Lung (tissue), 12 donors: Measurements from ENCODE around the gene TM7SF2. TPM values are rescaled to one million over a fixed set of nuclear protein-coding genes. Genes with fewer than 3 reads are reported as not detected.

Experiments
- ATAC-seq: fragments of 200-7000 bp; cut with Tn5 transposase; one replicate; pipeline ENCODE4 v1.9.1; 2020; ENCODE audit warnings: moderate number of reproducible peaks; ENCODE audit not compliant: insufficient read depth, low FRiP score
- DNase-seq, 3 donors: peaks; one replicate each; pipeline ENCODE4 v3.0.0-alpha.2; 2013 to 2017
- H3K27ac ChIP-seq, 2 donors: one replicate each; pipeline ENCODE4 v1.5.1; 2013; ENCODE audit warnings: mild to moderate bottlenecking in 2 of 2, moderate library complexity in 2 of 2, control low read depth in 1 of 2, inconsistent platforms in 1 of 2, low read depth in 1 of 2, low read length in 1 of 2
- H3K27me3 ChIP-seq, 3 donors: one replicate each; pipeline ENCODE4 v1.5.1; 2013; ENCODE audit warnings: low read length in 2 of 3; ENCODE audit not compliant: control insufficient read depth in 3 of 3, insufficient read depth in 3 of 3
- H3K36me3 ChIP-seq, 4 donors: one replicate each; pipeline ENCODE4 v1.5.1; 2013; ENCODE audit warnings: low read length in 4 of 4, mild to moderate bottlenecking in 1 of 4, moderate library complexity in 1 of 4; ENCODE audit not compliant: control insufficient read depth in 4 of 4, insufficient read depth in 4 of 4
- H3K4me1 ChIP-seq, 5 donors: one replicate each; pipeline ENCODE4 v1.5.1; 2013; ENCODE audit warnings: low read length in 5 of 5, mild to moderate bottlenecking in 2 of 5, moderate library complexity in 1 of 5; ENCODE audit not compliant: control insufficient read depth in 5 of 5, insufficient read depth in 5 of 5
- H3K4me3 ChIP-seq: one replicate; pipeline ENCODE4 v1.5.1; 2013; ENCODE audit warnings: mild to moderate bottlenecking, control low read depth, moderate library complexity
- H3K9ac ChIP-seq, 2 donors: one replicate each; pipeline ENCODE4 v1.5.1; 2013; ENCODE audit warnings: low read length in 2 of 2, control low read depth in 1 of 2; ENCODE audit not compliant: insufficient read depth in 1 of 2
- H3K9me3 ChIP-seq, 4 donors: one replicate each; pipeline ENCODE4 v1.5.1; 2013; ENCODE audit warnings: low read length in 3 of 4, mild to moderate bottlenecking in 1 of 4, moderate library complexity in 1 of 4; ENCODE audit not compliant: control insufficient read depth in 4 of 4, insufficient read depth in 3 of 4
- WGBS, 2 donors: extraction: QIAGEN DNeasy Blood & Tissue Kit; methylation state at CpG; one replicate each; pipeline ENCODE4 v1.1.7; 2013; 5-methylcytosine and 5-hydroxymethylcytosine counted together
- polyA plus RNA-seq, 2 donors: library from polyadenylated mRNA; stranded (reverse); fragments of 200-250 nt; gene quantifications; one replicate each; pipeline ENCODE4 v1.2.1, GENCODE V29; 2013
- total RNA-seq, 2 donors: library from RNA; depleted of rRNA in 1 of 2; stranded (reverse); fragments of >200 nt in 1 of 2; gene quantifications; one replicate each; pipeline ENCODE4 v1.2.1, GENCODE V29; 2014 to 2021
- TF ChIP-seq, protein P1 (sequence below): IDR thresholded peaks from 2 replicates; pipeline ENCODE4 v1.5.1; 2012; ENCODE audit warnings: mild to moderate bottlenecking; ENCODE audit errors: control extremely low read depth, extremely low read depth
- donor health status: control.
- donor health status: control.
- donor health status: Bipolar disorder and iron deficiency.
- donor health status: healthy.
- donor health status: DM: yes; HTN: yes; CAD: no.

The TM7SF2 gene
- total and polyA plus RNA-seq, 4 donors: 30.3 to 82.7 (median 54.7) TPM

DNA sequence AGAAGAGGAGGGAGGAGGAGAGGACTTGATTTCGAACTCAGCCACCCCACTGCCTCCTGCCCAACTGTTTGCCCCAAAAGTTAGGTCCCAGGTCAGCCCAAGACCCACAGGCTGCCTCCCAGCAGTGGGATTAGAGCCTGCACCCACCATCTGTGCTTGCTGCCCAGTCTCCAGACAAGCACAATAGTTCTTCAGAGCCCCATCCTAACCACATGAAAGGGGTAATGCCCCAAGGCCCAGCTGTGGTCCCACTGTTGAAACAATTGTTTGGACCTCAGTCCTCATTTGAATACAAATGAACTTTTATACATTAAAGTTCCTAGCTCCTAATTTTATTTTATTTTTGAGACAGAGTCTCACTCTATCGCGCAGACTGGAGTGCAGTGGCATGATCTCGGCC, 21.0 kb upstream of the TM7SF2 start:
- DNase-seq (no peak), ATAC-seq (no peak)
- WGBS, 2 donors: 97 to 98% methylated on average over 4 of the region's 4 CpGs
- no peak overlapping the region for H3K4me3 ChIP-seq
- TF ChIP-seq, protein P1, sequence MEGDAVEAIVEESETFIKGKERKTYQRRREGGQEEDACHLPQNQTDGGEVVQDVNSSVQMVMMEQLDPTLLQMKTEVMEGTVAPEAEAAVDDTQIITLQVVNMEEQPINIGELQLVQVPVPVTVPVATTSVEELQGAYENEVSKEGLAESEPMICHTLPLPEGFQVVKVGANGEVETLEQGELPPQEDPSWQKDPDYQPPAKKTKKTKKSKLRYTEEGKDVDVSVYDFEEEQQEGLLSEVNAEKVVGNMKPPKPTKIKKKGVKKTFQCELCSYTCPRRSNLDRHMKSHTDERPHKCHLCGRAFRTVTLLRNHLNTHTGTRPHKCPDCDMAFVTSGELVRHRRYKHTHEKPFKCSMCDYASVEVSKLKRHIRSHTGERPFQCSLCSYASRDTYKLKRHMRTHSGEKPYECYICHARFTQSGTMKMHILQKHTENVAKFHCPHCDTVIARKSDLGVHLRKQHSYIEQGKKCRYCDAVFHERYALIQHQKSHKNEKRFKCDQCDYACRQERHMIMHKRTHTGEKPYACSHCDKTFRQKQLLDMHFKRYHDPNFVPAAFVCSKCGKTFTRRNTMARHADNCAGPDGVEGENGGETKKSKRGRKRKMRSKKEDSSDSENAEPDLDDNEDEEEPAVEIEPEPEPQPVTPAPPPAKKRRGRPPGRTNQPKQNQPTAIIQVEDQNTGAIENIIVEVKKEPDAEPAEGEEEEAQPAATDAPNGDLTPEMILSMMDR: no peak
- H3K27ac ChIP-seq: no peak overlapping the region
- H3K9me3 ChIP-seq: no peaks in the 10 kb centered on the region
- peaks cover 4 to 38% (median 15%) of the 10 kb centered on the region in 4 donors for H3K36me3 ChIP-seq
- H3K27me3 ChIP-seq: no peaks in the 10 kb centered on the region
- peaks cover 0 to 2% (median 0%) of the 10 kb centered on the region in 5 donors for H3K4me1 ChIP-seq
- H3K9ac ChIP-seq: no peak overlapping the region

DNA sequence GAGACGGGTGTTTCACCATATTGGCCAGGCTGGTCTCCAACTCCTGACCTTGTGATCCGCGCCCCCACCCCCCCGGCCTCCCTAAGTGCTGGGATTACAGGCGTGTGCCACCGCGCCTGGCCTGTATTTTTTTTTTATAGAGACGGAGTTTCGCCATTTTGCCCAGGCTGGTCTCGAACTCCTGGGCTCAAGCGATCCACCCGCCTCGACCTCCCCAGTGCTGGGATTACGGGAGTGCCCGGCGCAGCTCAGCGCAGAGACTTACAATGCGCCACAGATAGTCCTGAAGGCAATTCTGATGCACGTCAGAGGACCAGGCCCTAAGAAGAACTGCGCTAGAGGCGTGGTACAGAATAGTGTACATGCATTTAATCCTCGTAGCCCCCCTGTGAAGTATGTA, 16.2 kb upstream of the TM7SF2 start:
- ATAC-seq (no peak), DNase-seq (no peak)
- Histone ChIP-seq H3K27me3 (no peaks in the 10 kb centered on the region), H3K9ac (no peak overlapping the region), H3K9me3 (no peaks in the 10 kb centered on the region), H3K4me1 (peaks cover 0 to 10% (median 6%) of the 10 kb centered on the region in 5 donors), H3K4me3 (no peak overlapping the region), H3K36me3 (peaks cover 0 to 3% (median under 1%) of the 10 kb centered on the region in 4 donors), H3K27ac (no peak overlapping the region)
- TF ChIP-seq, protein P1: no peak
- WGBS, 2 donors: 80 to 85% methylated on average over 22 of the region's 22 CpGs

DNA sequence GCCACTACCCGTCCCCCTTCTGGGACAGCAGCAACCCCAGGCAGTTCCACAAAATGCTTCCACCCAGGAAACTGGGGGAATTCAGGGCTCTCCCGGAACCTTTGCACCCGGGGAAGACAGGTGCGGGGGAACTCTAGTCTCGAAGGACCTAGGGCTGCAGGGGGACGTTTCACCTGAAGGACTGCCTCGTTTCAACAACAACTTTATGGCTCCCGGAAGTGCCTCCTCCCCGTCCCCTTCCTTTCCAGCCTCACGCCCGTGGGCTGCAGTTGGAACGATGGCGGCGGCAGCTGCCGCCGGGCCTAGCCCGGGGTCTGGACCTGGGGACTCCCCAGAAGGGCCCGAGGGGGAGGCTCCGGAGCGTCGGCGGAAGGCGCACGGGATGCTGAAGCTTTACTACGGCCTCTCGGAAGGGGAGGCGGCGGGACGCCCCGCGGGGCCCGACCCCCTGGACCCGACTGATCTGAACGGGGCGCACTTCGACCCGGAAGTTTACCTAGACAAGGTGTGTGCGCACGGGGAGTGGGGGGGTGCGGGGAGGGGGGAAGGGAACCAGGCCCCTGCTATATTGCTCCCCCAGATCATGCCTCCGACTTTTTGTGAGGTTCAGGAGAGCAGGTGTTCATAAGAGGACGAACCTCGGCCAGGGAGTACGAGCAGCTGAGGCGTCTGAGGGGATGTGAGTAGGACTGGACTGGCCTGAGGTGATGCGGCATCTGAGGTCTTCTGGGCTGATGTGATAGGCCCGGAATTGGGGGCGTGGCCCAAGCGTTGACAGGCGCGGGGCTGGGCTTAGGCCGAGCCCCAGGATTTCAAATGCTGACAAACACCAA, 15.5 kb upstream of the TM7SF2 start, which contains the start of gene VPS51:
Gene VPS51, plus strand, starts transcription at position 241 of the 833 bp plus-strand sequence. Its CDS starts 37 bp downstream, at position 278.
- no peaks in the 10 kb centered on the region for H3K9me3 ChIP-seq
- peak within 1 kb of the TSS; percentile 39 to 63 for H3K9ac ChIP-seq
- DNase-seq: peak; percentile 88 to 96 (median 93)
- peak within 1 kb of the TSS; percentile 87 to 92 for H3K27ac ChIP-seq
- H3K36me3 ChIP-seq: peaks cover 0 to 3% (median 0%) of the 10 kb centered on the region in 4 donors
- TF ChIP-seq, protein P1: no peak
- peak within 1 kb of the TSS; percentile 49 for H3K4me3 ChIP-seq
- peak; percentile 93 for ATAC-seq
- peaks cover 0 to 10% (median 6%) of the 10 kb centered on the region in 5 donors for H3K4me1 ChIP-seq
- 0 to 1% methylated on average over 45 to 52 of the region's 52 CpGs for WGBS, 2 donors
- no peaks in the 10 kb centered on the region for H3K27me3 ChIP-seq
